CD14-positive monocyte (primary cell): Measurements from ENCODE around the gene CCN5. TPM values are rescaled to one million over a fixed set of nuclear protein-coding genes. Genes with fewer than 3 reads are reported as not detected.

Experiments
- DNase-seq, 3 donors: peaks; one replicate each; pipeline ENCODE4 v3.0.0-alpha.2; 2011 to 2022
- H2AFZ ChIP-seq: 2 replicates; pipeline ENCODE4 v1.6.0; 2012; ENCODE audit warnings: mild to moderate bottlenecking, low read depth, low read length, inconsistent platforms; ENCODE audit not compliant: insufficient read depth, poor library complexity, severe bottlenecking
- H3K27ac ChIP-seq, 2 donors: 1 replicate in 1 of 2; 2 replicates in 1 of 2; pipeline ENCODE4 v1.5.1; 2012 to 2013; ENCODE audit warnings: low read length in 2 of 2, control low read depth in 1 of 2, inconsistent platforms in 1 of 2, low read depth in 1 of 2, mild to moderate bottlenecking in 1 of 2
- H3K27me3 ChIP-seq, 2 donors: one replicate each; pipeline versions ENCODE4 v1.6.0 to v1.6.1; 2011 to 2013; ENCODE audit warnings: low read length in 2 of 2; ENCODE audit not compliant: control insufficient read depth in 2 of 2, insufficient read depth in 2 of 2
- H3K36me3 ChIP-seq, 2 donors: replicated peaks in 1 of 2; 1 replicate in 1 of 2; 2 replicates in 1 of 2; pipeline versions ENCODE4 v1.5.1 to v1.6.1; 2012 to 2013; ENCODE audit warnings: low read length in 2 of 2, control low read depth in 1 of 2, inconsistent platforms in 1 of 2, mild to moderate bottlenecking in 1 of 2; ENCODE audit not compliant: insufficient read depth in 2 of 2, control insufficient read depth in 1 of 2
- H3K4me1 ChIP-seq, 2 donors: 1 replicate in 1 of 2; 2 replicates in 1 of 2; pipeline versions ENCODE4 v1.5.1 to v1.6.1; 2012 to 2013; ENCODE audit warnings: low read length in 2 of 2, control low read depth in 1 of 2, inconsistent platforms in 1 of 2, mild to moderate bottlenecking in 1 of 2, moderate library complexity in 1 of 2; ENCODE audit not compliant: insufficient read depth in 2 of 2, control insufficient read depth in 1 of 2
- H3K4me2 ChIP-seq: replicated peaks from 2 replicates; pipeline ENCODE3; 2012; ENCODE audit warnings: low read length, moderate library complexity, mild to moderate bottlenecking; ENCODE audit not compliant: poor library complexity, severe bottlenecking; ENCODE audit errors: extremely low read depth
- H3K4me3 ChIP-seq, 3 experiments: fragments of 200-600 bp in 1 of 3; sonication (generic) in 1 of 3; replicated peaks in 1 of 3; 1 replicate in 2 of 3; 2 replicates in 1 of 3; pipeline ENCODE4 v1.5.1; 2011 to 2013; ENCODE audit warnings: low read length in 3 of 3, mild to moderate bottlenecking in 3 of 3, control low read depth in 2 of 3, low read depth in 2 of 3, inconsistent platforms in 1 of 3, moderate library complexity in 1 of 3
- H3K79me2 ChIP-seq: 2 replicates; pipeline ENCODE4 v1.6.0; 2012; ENCODE audit warnings: mild to moderate bottlenecking, control low read depth, inconsistent platforms, low read length, moderate library complexity; ENCODE audit not compliant: insufficient read depth
- H3K9ac ChIP-seq: 2 replicates; pipeline ENCODE4 v1.6.0; 2017; ENCODE audit warnings: low read length, mild to moderate bottlenecking; ENCODE audit not compliant: insufficient read depth, poor library complexity, severe bottlenecking
- H3K9me3 ChIP-seq, 2 donors: replicated peaks in 1 of 2; 1 replicate in 1 of 2; 2 replicates in 1 of 2; pipeline versions ENCODE4 v1.5.1 to v1.6.1; 2012 to 2013; ENCODE audit warnings: low read length in 2 of 2, control low read depth in 1 of 2; ENCODE audit not compliant: control insufficient read depth in 1 of 2, insufficient read depth in 1 of 2
- H4K20me1 ChIP-seq: 2 replicates; pipeline ENCODE4 v1.6.0; 2012; ENCODE audit warnings: mild to moderate bottlenecking, low read length, control low read depth, moderate library complexity; ENCODE audit not compliant: insufficient read depth
- H3K27ac Mint-ChIP-seq, 7 donors: one replicate each; pipeline ENCODE4 v1.8.0; 2020; ENCODE audit warnings: mild to moderate bottlenecking in 7 of 7, mixed read lengths in 7 of 7, moderate library complexity in 6 of 7, inconsistent platforms in 2 of 7
- H3K27me3 Mint-ChIP-seq, 3 donors: one replicate each; pipeline ENCODE4 v1.8.0; 2021 to 2022; ENCODE audit warnings: low read depth in 3 of 3, mild to moderate bottlenecking in 3 of 3, mixed read lengths in 3 of 3, moderate library complexity in 3 of 3, inconsistent platforms in 1 of 3
- H3K36me3 Mint-ChIP-seq, 2 donors: one replicate each; pipeline ENCODE4 v1.8.0; 2020; ENCODE audit warnings: mixed read lengths in 2 of 2, inconsistent platforms in 1 of 2, mild to moderate bottlenecking in 1 of 2
- H3K4me1 Mint-ChIP-seq: one replicate; pipeline ENCODE4 v1.8.0; 2020; ENCODE audit warnings: mild to moderate bottlenecking, mixed read lengths
- H3K4me3 Mint-ChIP-seq, 2 donors: one replicate each; pipeline ENCODE4 v1.8.0; 2020; ENCODE audit warnings: mild to moderate bottlenecking in 2 of 2, mixed read lengths in 2 of 2, moderate library complexity in 1 of 2
- H3K9me3 Mint-ChIP-seq, 7 donors: one replicate each; pipeline ENCODE4 v1.8.0; 2020 to 2022; ENCODE audit warnings: mixed read lengths in 7 of 7, mild to moderate bottlenecking in 6 of 7, moderate library complexity in 6 of 7, inconsistent platforms in 2 of 7
- CTCF ChIP-seq: fragments of 200-600 bp; IDR thresholded peaks from one replicate; pipeline ENCODE4 v1.8.0; 2022; ENCODE audit warnings: antibody characterized with exemption, mild to moderate bottlenecking
- WGBS: methylation state at CpG from one replicate; pipeline ENCODE4 v1.1.5; 2013; ENCODE audit warnings: missing lambda C conversion rate; ENCODE audit not compliant: insufficient coverage; 5-methylcytosine and 5-hydroxymethylcytosine counted together
- intact Hi-C, 2 donors: fragments of 100-400 bp; cut with micrococcal nuclease; formaldehyde crosslinking; loops; one replicate each; pipeline versions ENCODE4 v1.15.0 to v1.15.1; 2023
- polyA plus RNA-seq, 3 donors: library from polyadenylated mRNA; depleted of rRNA in 1 of 3; unstranded in 2 of 3; stranded (reverse) in 1 of 3; fragments of 300-500 nt in 2 of 3; fragments of >200 nt in 1 of 3; fragmentation: Illumina TruSeq in 2 of 3; gene quantifications; 1 replicate in 2 of 3; 2 replicates in 1 of 3; pipeline ENCODE4 v1.2.3, GENCODE V29; 2012 to 2021

Gene CCN5
- polyA plus RNA-seq, 3 donors: not detected

GRCh38 chr20:44730441-44730840, 15.3 kb downstream of the CCN5 start:
- Mint-ChIP-seq H3K36me3 (no peaks in the 10 kb centered on the region), H3K27ac (no peak overlapping the region), H3K4me1 (peaks cover 8% of the 10 kb centered on the region), H3K4me3 (no peak overlapping the region), H3K27me3 (peaks cover 0 to 5% (median 2%) of the 10 kb centered on the region in 3 donors), H3K9me3 (peaks cover 0 to 1% (median 0%) of the 10 kb centered on the region in 7 donors)
- WGBS: no CpG with 5 or more reads among the region's 2 CpGs
- Histone ChIP-seq H3K36me3 (no peaks in the 10 kb centered on the region), H3K27me3 (no peaks in the 10 kb centered on the region), H4K20me1 (no peaks in the 10 kb centered on the region), H3K9ac (no peak overlapping the region), H3K27ac (no peak overlapping the region), H3K9me3 (no peaks in the 10 kb centered on the region), H2AFZ (no peak overlapping the region), H3K4me3 (no peak overlapping the region), H3K4me2 (no peak overlapping the region), H3K4me1 (peaks cover 6 to 7% of the 10 kb centered on the region in 2 donors), H3K79me2 (no peaks in the 10 kb centered on the region)
- DNase-seq: no peak
- TF ChIP-seq CTCF: no peak
- intact Hi-C loops: loop anchor here (5.0 to 10.0 kb wide), 2 partner anchors 43 to 516 kb away; partner anchors contain the start of gene OSER1 (in 2 of the 2)

GRCh38 chr20:44731657-44732056, 16.5 kb downstream of the CCN5 start:
- Histone ChIP-seq H3K9ac (no peak overlapping the region), H2AFZ (peak overlapping the region; percentile 26), H3K79me2 (no peaks in the 10 kb centered on the region), H4K20me1 (no peaks in the 10 kb centered on the region), H3K27ac (no peak overlapping the region), H3K4me1 (peaks cover 6 to 7% of the 10 kb centered on the region in 2 donors), H3K27me3 (no peaks in the 10 kb centered on the region), H3K9me3 (no peaks in the 10 kb centered on the region), H3K36me3 (no peaks in the 10 kb centered on the region), H3K4me2 (no peak overlapping the region), H3K4me3 (no peak overlapping the region)
- Mint-ChIP-seq H3K36me3 (no peaks in the 10 kb centered on the region), H3K9me3 (peaks cover 0 to 6% (median 4%) of the 10 kb centered on the region in 7 donors), H3K4me1 (peaks cover 13% of the 10 kb centered on the region), H3K4me3 (no peak overlapping the region), H3K27ac (no peak overlapping the region), H3K27me3 (peaks cover 0 to 6% (median 2%) of the 10 kb centered on the region in 3 donors)
- 91% methylated on average over 7 of the region's 8 CpGs for WGBS
- intact Hi-C loops: loop anchor here (5.0 to 10.0 kb wide), 2 partner anchors 44 to 517 kb away; partner anchors contain the start of gene OSER1 (in 2 of the 2)
- no peak for TF ChIP-seq CTCF
- DNase-seq: no peak
